ENCODE measurements around the gene GFOD1.

GFOD1 gene

GRCh38 chr6:13372688-13373487 is 114.5 kb downstream of the GFOD1 start:
- DNase-seq, result no peak

GRCh38 chr6:13372076-13372475 is 115.3 kb downstream of the GFOD1 start:
- DNase-seq, result no peak

GRCh38 chr6:13371421-13372072 is 115.9 kb downstream of the GFOD1 start:
- DNase-seq, result no peak

- DNase-seq, result no peak
These were observed 116.8 kb downstream of the GFOD1 start for GRCh38 chr6:13370623-13371022.

GRCh38 chr6:13369591-13369990 is 117.8 kb downstream of the GFOD1 start:
- DNase-seq, result no peak

GRCh38 chr6:13368731-13369115 is 118.7 kb downstream of the GFOD1 start:
- no peak for DNase-seq

- no peak for DNase-seq
These were observed 119.2 kb downstream of the GFOD1 start for GRCh38 chr6:13368079-13368730.

- no peak for DNase-seq
These were observed 120.0 kb downstream of the GFOD1 start for GRCh38 chr6:13367396-13367795.

GRCh38 chr6:13365320-13365719 is 122.1 kb downstream of the GFOD1 start:
- no peak for DNase-seq

- DNase-seq, result no peak
These were observed 122.6 kb downstream of the GFOD1 start for GRCh38 chr6:13364842-13365241.

GRCh38 chr6:13362412-13362811 is 125.0 kb downstream of the GFOD1 start:
- no peak for DNase-seq

GRCh38 chr6:13360671-13361540 is 126.5 kb downstream of the GFOD1 start:
- DNase-seq, result no peak

- DNase-seq, result no peak
These were observed 128.1 kb downstream of the GFOD1 start for GRCh38 chr6:13359287-13359686.

GRCh38 chr6:13358511-13358910 is 128.9 kb downstream of the GFOD1 start:
- no peak for DNase-seq

GRCh38 chr6:13357551-13358075 is 129.8 kb downstream of the GFOD1 start:
- no peak for DNase-seq

GRCh38 chr6:13355999-13356785 is 131.2 kb downstream of the GFOD1 start:
- peak; percentile 75 for DNase-seq

GRCh38 chr6:13355043-13355945 is 132.1 kb downstream of the GFOD1 start:
- peak; percentile 45 for DNase-seq

- DNase-seq, result no peak
These were observed 132.9 kb downstream of the GFOD1 start for GRCh38 chr6:13354331-13355042.

GRCh38 chr6:13352165-13352564 is 135.2 kb downstream of the GFOD1 start:
- DNase-seq, result no peak

GRCh38 chr6:13351271-13351670 is 136.1 kb downstream of the GFOD1 start:
- DNase-seq, result no peak
